ENCODE results near the gene CETN1.

The CETN1 gene

DNA sequence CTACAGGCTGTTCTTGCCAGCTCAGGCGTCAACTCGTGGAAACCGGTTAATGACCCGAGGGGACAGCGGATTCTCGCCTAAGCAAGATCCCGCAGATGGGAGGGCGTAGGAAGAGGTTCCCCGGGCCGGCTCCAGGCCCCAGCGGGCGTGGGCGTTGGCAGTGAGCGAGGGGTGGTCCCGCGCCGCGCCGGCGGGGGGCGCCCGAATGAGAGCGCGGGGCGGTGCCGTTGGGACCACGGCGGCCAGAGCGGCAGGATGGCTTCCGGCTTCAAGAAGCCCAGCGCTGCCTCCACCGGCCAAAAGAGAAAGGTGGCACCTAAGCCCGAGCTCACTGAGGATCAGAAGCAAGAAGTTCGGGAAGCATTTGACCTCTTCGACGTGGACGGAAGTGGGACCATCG, at the start of gene CETN1:
Gene CETN1 (plus strand): TSS at position 227 of the 400 bp plus-strand sequence. CDS start 29 bp downstream, at position 256.
- DNase-seq (ENCODE audit: low read depth), result no peak
- no peak within 1 kb of the TSS for H3K4me3 ChIP-seq (ENCODE audit: low read depth, low read length)

GRCh38 chr18:532018-532417, 48.2 kb upstream of the CETN1 start:
- H3K4me3 ChIP-seq (ENCODE audit: low read depth, low read length), result no peak overlapping the region
- no peak for DNase-seq (ENCODE audit: low read depth)

- H3K4me3 ChIP-seq (ENCODE audit: low read depth, low read length), result no peak overlapping the region
- no peak for DNase-seq (ENCODE audit: low read depth)
Observed at GRCh38 chr18:532632-533031, 47.5 kb upstream of the CETN1 start.

DNA sequence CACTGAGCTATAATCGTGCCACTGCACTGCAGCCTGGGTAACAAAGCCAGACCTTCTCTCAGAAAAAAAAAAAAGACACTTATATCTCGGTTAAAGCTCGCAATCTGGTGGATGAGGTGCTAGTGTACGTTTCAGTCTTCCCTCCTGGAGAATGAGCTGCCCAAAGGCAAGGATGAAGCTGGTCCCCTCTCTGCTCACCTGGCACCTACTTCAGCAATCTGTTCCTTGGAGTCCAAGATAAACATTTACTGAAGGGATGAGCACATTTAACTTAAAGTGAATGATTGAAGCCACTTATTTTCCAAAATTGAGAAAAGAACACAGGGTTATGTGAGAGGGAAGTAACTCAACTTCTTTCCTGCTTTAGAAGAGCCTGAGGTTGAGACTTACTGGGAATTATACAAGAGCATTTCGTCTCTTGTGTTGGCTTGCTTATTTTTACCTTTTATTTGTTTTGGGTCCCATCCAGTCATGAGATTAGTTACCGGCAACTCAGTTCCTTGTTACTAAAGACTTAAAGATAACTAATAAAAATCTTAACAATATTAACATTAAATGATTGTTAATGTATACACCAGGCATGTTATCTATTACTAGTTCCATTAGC, 46.1 kb upstream of the CETN1 start:
- H3K4me3 ChIP-seq (ENCODE audit: low read depth, low read length), result no peak overlapping the region
- no peak for DNase-seq (ENCODE audit: low read depth)

DNA sequence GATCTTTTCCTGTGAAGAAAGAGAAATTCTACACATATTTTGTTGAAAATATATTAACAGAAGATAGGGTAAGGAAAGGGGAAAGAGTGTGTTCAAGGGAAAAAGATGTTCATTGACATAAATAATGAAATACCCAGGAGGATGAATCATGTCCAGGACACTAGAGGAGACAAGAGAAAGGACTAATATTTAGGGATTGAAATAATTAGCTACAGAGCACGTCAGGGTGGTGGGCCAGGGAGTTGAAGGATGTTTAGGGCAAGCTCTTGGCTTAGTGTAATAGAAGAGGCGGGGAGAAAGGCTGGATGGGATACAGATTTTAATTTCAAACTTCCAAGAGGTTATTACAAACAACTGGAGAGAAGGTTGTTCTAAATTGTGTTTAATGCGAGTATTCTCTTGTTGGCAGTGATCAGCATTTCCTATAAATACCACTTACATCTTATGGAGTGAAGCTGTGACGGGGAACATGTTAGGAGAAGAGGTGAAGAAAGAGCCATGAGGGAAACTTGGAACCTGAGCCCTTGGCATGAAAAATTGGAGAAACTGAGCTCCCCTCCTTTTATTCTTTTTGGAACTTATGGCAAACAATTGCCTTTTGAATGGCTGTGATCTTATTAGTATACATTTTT, 36.6 kb upstream of the CETN1 start:
- H3K4me3 ChIP-seq (ENCODE audit: low read depth, low read length), result no peak overlapping the region
- no peak for DNase-seq (ENCODE audit: low read depth)

DNA sequence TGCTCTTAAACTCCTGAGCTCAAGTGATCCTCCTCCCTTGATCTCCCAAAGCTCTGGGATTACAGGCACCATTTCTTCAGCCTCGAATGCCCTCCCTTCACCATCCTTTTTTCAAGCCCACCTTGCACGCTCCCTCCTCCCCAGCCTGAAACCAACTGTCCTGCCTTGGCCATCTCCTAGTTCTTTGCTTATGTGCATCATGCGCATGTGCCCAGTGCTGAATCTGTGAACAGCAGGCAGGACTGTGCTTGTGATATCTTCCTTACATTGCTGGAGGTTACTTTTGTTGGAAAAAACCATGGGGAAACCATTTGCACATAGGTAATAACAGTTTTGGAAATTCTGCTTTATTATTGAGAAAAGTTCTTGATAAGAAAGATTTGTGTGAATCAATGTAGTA, 30.2 kb upstream of the CETN1 start:
- DNase-seq (ENCODE audit: low read depth), result no peak

GRCh38 chr18:551404-552061, 28.6 kb upstream of the CETN1 start:
- DNase-seq (ENCODE audit: low read depth), result no peak
- H3K4me3 ChIP-seq (ENCODE audit: low read depth, low read length), result no peak overlapping the region

More for the DNA sequence above, 30.2 kb upstream of the CETN1 start:
- H3K4me3 ChIP-seq (ENCODE audit: low read depth, low read length), result no peak overlapping the region

DNA sequence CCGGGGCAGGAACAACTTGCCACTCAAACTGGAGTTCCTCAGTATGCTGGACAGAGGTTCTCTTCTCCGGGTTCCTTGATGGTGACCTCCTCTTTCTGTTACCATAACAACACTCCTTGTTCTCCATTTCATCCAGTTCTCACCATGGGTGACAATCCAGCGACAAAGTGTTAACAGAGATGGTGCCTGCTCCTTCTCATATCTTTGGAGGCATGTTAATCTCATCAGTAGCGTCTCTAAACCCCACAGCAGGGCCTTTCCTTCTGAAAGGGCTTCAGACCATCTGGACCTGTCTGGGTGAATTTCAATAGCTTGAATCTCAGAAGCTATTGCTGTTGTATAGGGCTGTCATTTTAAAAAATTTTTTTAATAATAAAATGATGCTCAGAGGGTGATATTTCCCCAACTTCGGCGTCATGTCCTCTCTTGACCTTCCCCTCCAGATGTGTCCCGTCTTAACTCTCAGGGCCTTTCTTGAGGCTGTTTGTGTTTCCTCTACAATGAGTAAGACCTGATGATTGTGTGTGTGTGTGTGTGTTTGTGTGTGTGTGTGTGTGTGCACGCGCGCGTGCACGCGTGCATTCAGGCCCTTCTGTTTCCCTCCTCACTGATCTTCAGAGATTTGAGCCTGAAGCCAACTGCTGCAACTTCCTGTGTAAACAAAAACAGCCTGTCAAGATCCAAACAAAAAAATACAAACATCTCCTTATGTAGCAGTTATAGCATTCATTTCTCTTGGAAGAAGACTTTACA, 24.3 kb upstream of the CETN1 start:
- DNase-seq (ENCODE audit: low read depth), result no peak

GRCh38 chr18:564708-565561, 15.2 kb upstream of the CETN1 start:
- H3K4me3 ChIP-seq (ENCODE audit: low read depth, low read length), result no peak overlapping the region
- DNase-seq (ENCODE audit: low read depth), result no peak

More for the DNA sequence above, 24.3 kb upstream of the CETN1 start:
- H3K4me3 ChIP-seq (ENCODE audit: low read depth, low read length), result no peak overlapping the region

DNA sequence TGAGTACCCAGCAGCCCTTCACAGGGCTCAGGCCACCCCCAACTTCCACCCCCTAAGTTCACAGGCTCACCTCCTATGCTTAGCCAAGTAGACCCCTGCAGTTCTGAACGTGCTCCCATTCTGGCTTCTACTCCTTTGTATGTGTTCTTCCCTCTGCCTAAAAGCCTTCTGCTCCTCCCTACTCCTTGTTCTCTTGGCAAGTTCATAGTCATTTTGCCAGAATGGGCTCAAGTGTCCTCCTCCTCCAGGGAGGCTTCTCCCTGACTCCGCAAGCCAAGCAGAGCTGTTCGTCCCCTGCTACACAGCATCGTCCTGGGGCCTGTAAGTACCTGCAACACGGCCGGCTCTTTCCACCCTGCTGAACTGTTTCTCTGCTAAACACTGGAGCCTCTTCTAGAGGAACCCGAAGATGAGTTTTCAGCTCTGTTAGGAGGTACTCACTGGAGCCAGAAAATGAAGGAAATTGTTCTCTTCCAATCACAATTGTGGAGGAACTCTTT, 14.6 kb upstream of the CETN1 start:
- H3K4me3 ChIP-seq (ENCODE audit: low read depth, low read length), result no peak overlapping the region

GRCh38 chr18:567122-567521, 13.1 kb upstream of the CETN1 start:
- DNase-seq (ENCODE audit: low read depth), result no peak

More for the DNA sequence above, 14.6 kb upstream of the CETN1 start:
- no peak for DNase-seq (ENCODE audit: low read depth)

GRCh38 chr18:568731-569130, 11.4 kb upstream of the CETN1 start:
- no peak for DNase-seq (ENCODE audit: low read depth)
- H3K4me3 ChIP-seq (ENCODE audit: low read depth, low read length), result no peak overlapping the region

More at GRCh38 chr18:567122-567521, 13.1 kb upstream of the CETN1 start:
- H3K4me3 ChIP-seq (ENCODE audit: low read depth, low read length), result no peak overlapping the region

- no peak overlapping the region for H3K4me3 ChIP-seq (ENCODE audit: low read depth, low read length)
- DNase-seq (ENCODE audit: low read depth), result no peak
Observed at GRCh38 chr18:570256-570655, 9.9 kb upstream of the CETN1 start.

DNA sequence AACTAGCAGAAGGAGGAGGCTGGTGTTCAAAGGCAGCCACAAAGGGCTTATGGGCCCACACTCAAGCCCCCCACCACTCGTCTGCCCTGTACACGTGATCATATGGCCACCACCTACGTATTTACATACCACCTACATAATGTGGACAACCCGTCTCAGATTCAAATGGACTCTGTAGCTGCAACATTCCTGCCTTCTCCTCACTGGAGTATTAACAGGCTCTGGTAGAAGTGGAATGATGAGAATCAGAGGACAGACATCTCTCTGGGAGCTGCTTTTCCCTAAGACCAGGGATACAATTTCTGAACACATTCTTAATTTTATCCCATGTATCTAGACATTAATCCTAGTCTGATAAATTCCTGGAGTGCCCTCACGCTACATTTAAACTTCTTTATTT, 9.5 kb upstream of the CETN1 start:
- no peak overlapping the region for H3K4me3 ChIP-seq (ENCODE audit: low read depth, low read length)
- DNase-seq (ENCODE audit: low read depth), result no peak

- H3K4me3 ChIP-seq (ENCODE audit: low read depth, low read length), result no peak overlapping the region
- no peak for DNase-seq (ENCODE audit: low read depth)
Observed at GRCh38 chr18:572091-572830, 7.9 kb upstream of the CETN1 start.

- DNase-seq (ENCODE audit: low read depth), result no peak
- no peak overlapping the region for H3K4me3 ChIP-seq (ENCODE audit: low read depth, low read length)
Observed at GRCh38 chr18:572831-573289, 7.3 kb upstream of the CETN1 start.

DNA sequence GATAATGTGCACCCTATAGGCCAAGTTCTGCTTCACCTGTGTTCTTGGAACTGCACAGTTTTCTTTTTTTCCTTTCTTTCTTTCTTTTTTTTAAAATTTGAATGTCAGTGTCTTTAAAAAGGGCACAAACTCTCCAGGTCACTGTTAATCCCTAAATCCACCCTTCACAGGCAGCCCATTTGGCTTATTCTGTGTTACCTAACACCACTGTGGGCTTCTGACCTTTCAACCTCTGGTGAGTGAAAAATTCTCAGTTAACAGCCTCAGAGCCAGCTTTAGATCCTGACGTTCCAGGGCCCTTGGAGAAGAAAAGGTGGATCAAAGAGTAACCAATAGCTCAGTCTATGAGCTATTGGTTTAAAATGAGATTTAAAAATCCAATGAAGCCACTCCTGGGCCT, 6.8 kb upstream of the CETN1 start:
- H3K4me3 ChIP-seq (ENCODE audit: low read depth, low read length), result no peak overlapping the region
- DNase-seq (ENCODE audit: low read depth), result no peak

DNA sequence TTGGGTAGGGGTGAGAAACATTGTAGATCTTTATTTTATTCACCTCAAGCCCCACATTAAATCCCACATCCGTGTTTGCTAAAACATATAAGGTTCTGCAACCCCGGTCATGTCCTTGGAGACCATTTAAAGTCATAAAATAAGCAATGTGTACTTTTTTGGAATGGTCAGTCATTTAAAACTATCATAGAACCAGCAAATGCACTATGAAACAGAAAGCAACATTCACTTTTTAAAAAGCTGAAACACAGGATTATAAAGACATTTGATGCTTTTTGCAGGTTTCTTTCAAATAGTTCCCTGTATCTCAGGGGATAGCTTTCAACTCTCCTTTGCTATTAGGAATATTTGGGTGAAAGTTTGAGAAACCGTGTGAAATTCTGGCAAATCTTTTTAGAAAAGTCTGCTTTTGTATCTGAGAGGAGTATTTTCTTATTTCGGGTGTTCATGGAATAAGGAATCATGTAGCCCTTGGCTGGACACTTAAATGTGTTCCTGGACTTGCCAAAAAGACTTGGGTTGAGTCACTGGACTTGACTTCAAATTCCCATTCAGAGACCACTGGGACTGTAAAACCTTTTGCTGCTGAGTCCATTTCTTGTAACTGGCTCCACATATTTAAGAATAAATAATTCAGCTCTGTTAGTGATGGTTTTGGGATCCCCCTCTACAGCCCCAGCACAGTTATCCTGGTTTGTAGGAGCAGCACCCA, 5.9 kb upstream of the CETN1 start:
- H3K4me3 ChIP-seq (ENCODE audit: low read depth, low read length), result no peak overlapping the region
- no peak for DNase-seq (ENCODE audit: low read depth)
